ENCODE results near the gene ROBO1.

GRCh38 chr3:79809106-79809505, 41.3 kb upstream of the ROBO1 start:
- TF ChIP-seq CTCF (conservative IDR thresholded peaks at IDR 0.05; ENCODE audit: low read depth, low read length) (no peak), EZH2 (IDR thresholded peaks at IDR 0.05; ENCODE audit: low read length, unreplicated experiment) (no peak)

Data from PC-3 (cell line).